Measurements from ENCODE around the gene SUSD3. TPM values are rescaled to one million over a fixed set of nuclear protein-coding genes. Genes with fewer than 3 reads are reported as not detected.

SUSD3 gene
- total RNA-seq, 1 donor from 2014 or later = 2.4 TPM

- Mint-ChIP-seq H3K4me3 (no peak overlapping the region), H3K9me3 (peaks cover 8% of the 10 kb centered on the region), H3K4me1 (peaks cover 11% of the 10 kb centered on the region), H3K27ac (no peak overlapping the region), H3K27me3 (ENCODE audit: low read depth) (no peaks in the 10 kb centered on the region), H3K36me3 (no peaks in the 10 kb centered on the region)
- no peak for DNase-seq (ENCODE audit: low spot score in 2 of 2, unreplicated experiment in 2 of 2)
- no peak for TF ChIP-seq CTCF (IDR thresholded peaks at IDR 0.05; ENCODE audit: unreplicated experiment)
Measured at GRCh38 chr9:93048566-93049448, 9.7 kb upstream of the SUSD3 start.

GRCh38 chr9:93049491-93049890 lies 9.0 kb upstream of the SUSD3 start:
- no peaks in the 10 kb centered on the region for H3K36me3 Mint-ChIP-seq
- no peak for TF ChIP-seq CTCF (IDR thresholded peaks at IDR 0.05; ENCODE audit: unreplicated experiment)
- H3K9me3 Mint-ChIP-seq = peaks cover 8% of the 10 kb centered on the region
- no peaks in the 10 kb centered on the region for H3K27me3 Mint-ChIP-seq (ENCODE audit: low read depth)
- no peak overlapping the region for H3K27ac Mint-ChIP-seq
- no peak for DNase-seq (ENCODE audit: low spot score in 2 of 2, unreplicated experiment in 2 of 2)
- peaks cover 14% of the 10 kb centered on the region for H3K4me1 Mint-ChIP-seq
- no peak overlapping the region for H3K4me3 Mint-ChIP-seq

GRCh38 chr9:93050231-93050630 lies 8.3 kb upstream of the SUSD3 start:
- Mint-ChIP-seq H3K4me3 (no peak overlapping the region), H3K36me3 (no peaks in the 10 kb centered on the region), H3K9me3 (peaks cover 4% of the 10 kb centered on the region), H3K27ac (no peak overlapping the region), H3K4me1 (peaks cover 14% of the 10 kb centered on the region), H3K27me3 (ENCODE audit: low read depth) (no peaks in the 10 kb centered on the region)
- no peak for DNase-seq (ENCODE audit: low spot score in 2 of 2, unreplicated experiment in 2 of 2)
- no peak for TF ChIP-seq CTCF (IDR thresholded peaks at IDR 0.05; ENCODE audit: unreplicated experiment)

GRCh38 chr9:93051680-93052089 lies 6.8 kb upstream of the SUSD3 start:
- Mint-ChIP-seq H3K27ac (peak overlapping the region; percentile 62), H3K4me1 (peaks cover 14% of the 10 kb centered on the region), H3K36me3 (no peaks in the 10 kb centered on the region), H3K9me3 (no peaks in the 10 kb centered on the region), H3K27me3 (ENCODE audit: low read depth) (no peaks in the 10 kb centered on the region), H3K4me3 (no peak overlapping the region)
- no peak for DNase-seq (ENCODE audit: low spot score in 2 of 2, unreplicated experiment in 2 of 2)
- no peak for TF ChIP-seq CTCF (IDR thresholded peaks at IDR 0.05; ENCODE audit: unreplicated experiment)

GRCh38 chr9:93052791-93053540 lies 5.5 kb upstream of the SUSD3 start:
- Mint-ChIP-seq H3K4me3 (no peak overlapping the region), H3K9me3 (no peaks in the 10 kb centered on the region), H3K27ac (no peak overlapping the region), H3K27me3 (ENCODE audit: low read depth) (no peaks in the 10 kb centered on the region), H3K36me3 (no peaks in the 10 kb centered on the region), H3K4me1 (peaks cover 14% of the 10 kb centered on the region)
- TF ChIP-seq CTCF (IDR thresholded peaks at IDR 0.05; ENCODE audit: unreplicated experiment) = no peak
- no peak for DNase-seq (ENCODE audit: low spot score in 2 of 2, unreplicated experiment in 2 of 2)
